Colonic mucosa (tissue), 4 donors: ENCODE data around the gene SLIT2. TPM values are rescaled to one million over a fixed set of nuclear protein-coding genes. Genes with fewer than 3 reads are reported as not detected.

Experiments used
- DNase-seq: peaks from one replicate; pipeline ENCODE4 v3.0.0-alpha.2; 2020
- H3K27ac ChIP-seq: fragments of 200-600 bp; one replicate; pipeline ENCODE4 v1.8.0; 2021
- H3K27me3 ChIP-seq: fragments of 200-600 bp; one replicate; pipeline ENCODE4 v1.8.0; 2021
- H3K36me3 ChIP-seq: fragments of 200-600 bp; one replicate; pipeline ENCODE4 v1.8.0; 2021
- H3K4me1 ChIP-seq: fragments of 200-600 bp; one replicate; pipeline ENCODE4 v1.8.0; 2021; ENCODE audit warnings: mild to moderate bottlenecking
- H3K4me3 ChIP-seq: fragments of 200-600 bp; one replicate; pipeline ENCODE4 v1.8.0; 2021
- H3K9ac ChIP-seq, 2 donors: one replicate each; pipeline ENCODE4 v1.7.0; 2013; ENCODE audit warnings: control low read depth in 2 of 2, low read depth in 2 of 2, low read length in 2 of 2
- H3K9me3 ChIP-seq: fragments of 200-600 bp; one replicate; pipeline ENCODE4 v1.8.0; 2021
- CTCF ChIP-seq: fragments of 200-600 bp; IDR thresholded peaks from one replicate; pipeline ENCODE4 v1.8.0; 2022; ENCODE audit warnings: antibody characterized with exemption, mild to moderate bottlenecking
- intact Hi-C: fragments of 100-400 bp; cut with DNase I; formaldehyde crosslinking; loops from one replicate; pipeline ENCODE4 v1.14.1; 2022
- total RNA-seq, 2 donors: library from RNA; stranded (reverse); fragmentation: NEBNext Ultra II Directional in 1 of 2; extraction: Animal tissue kit (Norgen Biotek cat#: 25700) in 1 of 2; gene quantifications; one replicate each; pipeline ENCODE4 v1.2.1, GENCODE V29; 2021
- donor health status: healthy.
- donor health status: DM: no; HTN: no; CAD: no.
- donor health status: DM: no; HTN: no; CAD: no.

Gene SLIT2
- total RNA-seq, 2 donors from 2014 or later, result 2.0 to 4.4 TPM

GRCh38 chr4:20256381-20256881 lies 4.7 kb downstream of the SLIT2 start:
- intact Hi-C loops, result loop anchor here (10.0 kb wide), 1 partner anchor 1032 kb away; no protein-coding TSS in a partner anchor
- Histone ChIP-seq H3K27me3 (peaks cover 35% of the 10 kb centered on the region), H3K36me3 (no peaks in the 10 kb centered on the region), H3K27ac (no peak overlapping the region), H3K9me3 (no peaks in the 10 kb centered on the region), H3K4me1 (peaks cover 7% of the 10 kb centered on the region), H3K4me3 (no peak overlapping the region), H3K9ac (no peak overlapping the region)
- TF ChIP-seq CTCF, result no peak
- no peak for DNase-seq

GRCh38 chr4:20259707-20260106 lies 8.0 kb downstream of the SLIT2 start:
- H3K27ac ChIP-seq, result no peak overlapping the region
- H3K9ac ChIP-seq, result no peak overlapping the region
- intact Hi-C loops, result loop anchor here (10.0 kb wide), 1 partner anchor 1035 kb away; no protein-coding TSS in a partner anchor
- H3K4me1 ChIP-seq, result no peaks in the 10 kb centered on the region
- DNase-seq, result no peak
- no peak overlapping the region for H3K4me3 ChIP-seq
- peaks cover 7% of the 10 kb centered on the region for H3K27me3 ChIP-seq
- H3K36me3 ChIP-seq, result no peaks in the 10 kb centered on the region
- no peak for TF ChIP-seq CTCF
- no peaks in the 10 kb centered on the region for H3K9me3 ChIP-seq

DNA sequence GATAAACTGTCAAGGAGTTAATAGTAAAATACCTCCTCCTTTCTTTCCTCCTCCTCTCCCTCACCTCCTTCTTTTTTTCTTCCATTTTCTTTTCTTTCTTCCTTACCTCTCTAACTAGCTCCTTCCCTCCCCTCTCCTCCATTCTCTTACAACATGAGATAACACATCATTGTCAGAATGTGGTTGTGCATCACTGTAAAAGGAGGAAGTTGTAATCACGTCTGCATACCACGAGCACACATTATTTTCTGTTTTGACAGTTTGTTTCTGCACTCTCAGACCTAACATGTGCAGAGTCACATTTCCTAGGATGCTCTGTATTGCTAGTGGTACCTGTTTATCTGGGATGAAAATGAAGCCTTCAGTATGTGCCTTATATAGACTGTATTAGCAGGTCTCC lies 9.1 kb downstream of the SLIT2 start:
- TF ChIP-seq CTCF, result no peak
- no peak overlapping the region for H3K27ac ChIP-seq
- no peak overlapping the region for H3K4me3 ChIP-seq
- H3K9ac ChIP-seq, result no peak overlapping the region
- no peak for DNase-seq
- no peaks in the 10 kb centered on the region for H3K36me3 ChIP-seq
- no peaks in the 10 kb centered on the region for H3K9me3 ChIP-seq
- intact Hi-C loops, result no loop called here
- no peaks in the 10 kb centered on the region for H3K27me3 ChIP-seq
- H3K4me1 ChIP-seq, result no peaks in the 10 kb centered on the region

DNA sequence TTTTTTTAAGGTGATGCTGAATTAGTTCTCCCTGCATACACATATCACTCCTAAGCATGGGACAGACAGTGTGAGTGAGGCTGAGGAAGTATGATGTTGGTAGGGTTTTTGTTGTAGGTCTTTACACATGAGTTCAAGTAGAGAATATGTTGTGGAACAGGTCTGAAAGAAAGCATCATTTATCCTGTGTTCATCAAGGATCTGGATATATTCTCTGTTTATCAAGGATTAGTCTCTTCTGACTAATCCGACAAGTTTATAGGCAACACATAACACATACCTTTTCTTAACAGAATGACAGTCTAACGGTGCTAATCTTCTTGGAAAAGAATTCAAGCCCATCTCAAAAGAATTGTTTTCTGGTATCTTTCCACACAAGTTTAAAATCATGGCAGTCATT lies 10.5 kb downstream of the SLIT2 start:
- DNase-seq, result no peak
- H3K9ac ChIP-seq, result no peak overlapping the region
- no peaks in the 10 kb centered on the region for H3K4me1 ChIP-seq
- TF ChIP-seq CTCF, result no peak
- intact Hi-C loops, result no loop called here
- no peaks in the 10 kb centered on the region for H3K36me3 ChIP-seq
- no peaks in the 10 kb centered on the region for H3K9me3 ChIP-seq
- no peak overlapping the region for H3K27ac ChIP-seq
- no peaks in the 10 kb centered on the region for H3K27me3 ChIP-seq
- H3K4me3 ChIP-seq, result no peak overlapping the region

GRCh38 chr4:20264688-20265087 lies 13.0 kb downstream of the SLIT2 start:
- H3K9ac ChIP-seq, result no peak overlapping the region
- no peak overlapping the region for H3K27ac ChIP-seq
- H3K4me3 ChIP-seq, result no peak overlapping the region
- no peaks in the 10 kb centered on the region for H3K27me3 ChIP-seq
- no peaks in the 10 kb centered on the region for H3K36me3 ChIP-seq
- no peaks in the 10 kb centered on the region for H3K9me3 ChIP-seq
- no peak for DNase-seq
- TF ChIP-seq CTCF, result no peak
- no peaks in the 10 kb centered on the region for H3K4me1 ChIP-seq
- intact Hi-C loops, result no loop called here
